Right renal cortex interstitium (tissue), 3 donors: ENCODE data around the gene GSE1. TPM values are rescaled to one million over a fixed set of nuclear protein-coding genes. Genes with fewer than 3 reads are reported as not detected.

Source experiments
- DNase-seq, 3 donors: peaks; one replicate each; pipeline ENCODE4 v3.0.0-alpha.2; 2013; ENCODE audit warnings: low read depth in 3 of 3, low spot score in 2 of 3
- polyA plus RNA-seq, 3 donors: library from polyadenylated mRNA; unstranded; fragments of 120-200 nt; gene quantifications; one replicate each; pipeline ENCODE4 v1.2.1, GENCODE V29; 2013; ENCODE audit not compliant: insufficient read length in 3 of 3

Gene GSE1
- polyA plus RNA-seq, 3 donors: 53.6 to 58.6 (median 56.9) TPM

- peak in 2 of 3 donors; percentile 91 to 96 for DNase-seq
Measured at GRCh38 chr16:85573696-85574641, 39.2 kb upstream of the GSE1 start.

GRCh38 chr16:85574672-85575475, 38.2 kb upstream of the GSE1 start:
- DNase-seq: no peak

GRCh38 chr16:85575920-85576319, 37.2 kb upstream of the GSE1 start:
- DNase-seq: no peak

GRCh38 chr16:85576944-85577343, 36.2 kb upstream of the GSE1 start:
- DNase-seq: no peak

- no peak for DNase-seq
Measured at GRCh38 chr16:85577899-85578598, 35.1 kb upstream of the GSE1 start.

GRCh38 chr16:85578599-85578948, 34.5 kb upstream of the GSE1 start:
- no peak for DNase-seq

GRCh38 chr16:85579191-85579590, 33.9 kb upstream of the GSE1 start:
- no peak for DNase-seq

GRCh38 chr16:85579923-85580580, 33.1 kb upstream of the GSE1 start:
- no peak for DNase-seq

GRCh38 chr16:85580684-85581083, 32.4 kb upstream of the GSE1 start:
- DNase-seq: no peak

- DNase-seq: no peak
Measured at GRCh38 chr16:85582229-85582991, 30.7 kb upstream of the GSE1 start.

- no peak for DNase-seq
Measured at GRCh38 chr16:85583491-85584181, 29.5 kb upstream of the GSE1 start.

GRCh38 chr16:85584267-85584666, 28.9 kb upstream of the GSE1 start:
- no peak for DNase-seq

GRCh38 chr16:85584819-85585282, 28.3 kb upstream of the GSE1 start:
- DNase-seq: no peak

- no peak for DNase-seq
Measured at GRCh38 chr16:85585711-85586110, 27.4 kb upstream of the GSE1 start.

GRCh38 chr16:85586380-85587104, 26.6 kb upstream of the GSE1 start:
- DNase-seq: no peak

- DNase-seq: no peak
Measured at GRCh38 chr16:85587762-85588556, 25.2 kb upstream of the GSE1 start.
